HepG2 (cell line): Measurements from ENCODE around the gene PFDN1. TPM values are rescaled to one million over a fixed set of nuclear protein-coding genes. Genes with fewer than 3 reads are reported as not detected.

Experiments used
- ATAC-seq: fragments of 200-7000 bp; cut with Tn5 transposase; 3 replicates; pipeline ENCODE4 v1.9.1; 2020; ENCODE audit warnings: mild to moderate bottlenecking, moderate library complexity
- BruUV-seq: library from RNA; stranded (reverse); fragments of 400-500 nt; replicated peaks from 2 replicates; lab custom pipeline; 2021; lab: Mats Ljungman, UMichigan
- CTCF ChIA-PET: fragments of 300-600 bp; formaldehyde crosslinking; extraction: SDS; loops from one replicate; lab custom pipeline; 2021; ENCODE audit warnings: low total read pairs, inconsistent platforms, low intra/inter-chr PET ratio; lab: Yijun Ruan, JAX
- POLR2A ChIA-PET: fragments of 350-600 bp; sonication (Branson Sonifier 250); formaldehyde crosslinking; loops from one replicate; lab custom pipeline; 2020; ENCODE audit warnings: antibody characterized with exemption, inconsistent platforms; lab: Yijun Ruan, JAX
- DNase-seq: peaks from one replicate; pipeline ENCODE4 v3.0.0-alpha.2; 2015; ENCODE audit warnings: low spot score
- FAIRE-seq: peaks from 3 replicates; lab custom pipeline; 2011; peaks lifted over from hg19 to GRCh38; lab: Jason Lieb, UNC
- H2AFZ ChIP-seq: one replicate; pipeline ENCODE4 v1.6.1; 2011; ENCODE audit warnings: low read length, inconsistent platforms
- H3K27ac ChIP-seq: fragments of 300-600 bp; 3 replicates; pipeline ENCODE4 v1.8.0; 2011; ENCODE audit warnings: mixed run types, mild to moderate bottlenecking, mixed read lengths, low read length, inconsistent platforms; ENCODE audit not compliant: insufficient read depth; ENCODE audit errors: extremely low read length
- H3K27me3 ChIP-seq, 2 experiments: fragments of 200-600 bp in 1 of 2; 2 replicates in 1 of 2; 3 replicates in 1 of 2; pipeline versions ENCODE4 v1.6.0 to v1.8.0; 2011; ENCODE audit warnings: low read length in 2 of 2, mild to moderate bottlenecking in 2 of 2, moderate library complexity in 2 of 2, inconsistent platforms in 1 of 2; ENCODE audit not compliant: insufficient read depth in 2 of 2, control insufficient read depth in 1 of 2
- H3K36me3 ChIP-seq, 2 experiments: fragments of 200-600 bp in 1 of 2; replicated peaks in 1 of 2; 2 replicates in 1 of 2; 3 replicates in 1 of 2; pipeline versions ENCODE4 v1.5.1 to v1.8.0; 2011; ENCODE audit warnings: low read length in 2 of 2, inconsistent platforms in 1 of 2; ENCODE audit not compliant: insufficient read depth in 2 of 2, control insufficient read depth in 1 of 2
- H3K4me1 ChIP-seq: 2 replicates; pipeline ENCODE4 v1.5.1; 2012; ENCODE audit warnings: low read length, inconsistent platforms; ENCODE audit not compliant: insufficient read depth
- H3K4me2 ChIP-seq: 2 replicates; pipeline ENCODE4 v1.6.0; 2011; ENCODE audit warnings: low read depth, low read length, inconsistent platforms
- H3K4me3 ChIP-seq, 3 experiments: fragments of 200-600 bp in 1 of 3; sonication (generic), shearing (Covaris generic) in 1 of 3; replicated peaks in 1 of 3; 2 replicates each; pipeline ENCODE4 v1.5.1; 2011 to 2016; ENCODE audit warnings: low read length in 3 of 3, inconsistent platforms in 2 of 3, low read depth in 2 of 3, mild to moderate bottlenecking in 2 of 3, control low read depth in 1 of 3, mixed read lengths in 1 of 3; ENCODE audit not compliant: insufficient read depth in 1 of 3
- H3K79me2 ChIP-seq: one replicate; pipeline ENCODE4 v1.6.1; 2011; ENCODE audit warnings: low read length, inconsistent platforms; ENCODE audit not compliant: insufficient read depth
- H3K9ac ChIP-seq: 2 replicates; pipeline ENCODE4 v1.6.0; 2011; ENCODE audit warnings: mild to moderate bottlenecking, low read depth, low read length, inconsistent platforms; ENCODE audit not compliant: insufficient read depth
- H3K9me3 ChIP-seq: 2 replicates; pipeline ENCODE4 v1.5.1; 2012; ENCODE audit warnings: mild to moderate bottlenecking, low read length
- H4K20me1 ChIP-seq: 2 replicates; pipeline ENCODE4 v1.6.0; 2011; ENCODE audit warnings: inconsistent platforms, mild to moderate bottlenecking, low read length, moderate library complexity; ENCODE audit not compliant: insufficient read depth
- BCLAF1 ChIP-seq: fragments of 450-650 bp; IDR thresholded peaks from 2 replicates; pipeline ENCODE4 v1.6.1; 2017; ENCODE audit warnings: mild to moderate bottlenecking
- CBX2 ChIP-seq, 2 experiments: fragments of 200-600 bp in 1 of 2; sonication (generic); formaldehyde crosslinking in 1 of 2; IDR thresholded peaks; 2 replicates each; pipeline versions ENCODE4 v1.7.0 to v1.8.1; 2018 to 2022; ENCODE audit warnings: low read depth in 2 of 2, low read length in 1 of 2, mild to moderate bottlenecking in 1 of 2, missing genetic modification reagents in 1 of 2
- MAZ ChIP-seq, 2 experiments: sonication (generic) in 1 of 2; formaldehyde crosslinking in 1 of 2; IDR thresholded peaks; 2 replicates each; pipeline versions ENCODE4 v1.5.0 to v1.6.1; 2012 to 2020; ENCODE audit warnings: low read depth in 2 of 2, mild to moderate bottlenecking in 2 of 2, borderline replicate concordance in 1 of 2, improper control_type of control experiment in 1 of 2, low read length in 1 of 2, missing genetic modification reagents in 1 of 2, moderate library complexity in 1 of 2
- NONO ChIP-seq, 2 experiments: fragments of 450-650 bp in 1 of 2; sonication (generic) in 1 of 2; formaldehyde crosslinking in 1 of 2; IDR thresholded peaks in 1 of 2; conservative IDR thresholded peaks in 1 of 2; 2 replicates each; pipeline versions ENCODE4 v1.6.1 to v1.8.0; 2017 to 2022; ENCODE audit warnings: mild to moderate bottlenecking in 1 of 2, missing genetic modification reagents in 1 of 2, moderate library complexity in 1 of 2
- RORA ChIP-seq: sonication (generic); formaldehyde crosslinking; IDR thresholded peaks from 2 replicates; pipeline ENCODE4 v1.5.0; 2020; ENCODE audit warnings: mild to moderate bottlenecking, missing genetic modification reagents, moderate library complexity
- SMC3 ChIP-seq: IDR thresholded peaks from 2 replicates; pipeline ENCODE4 v1.6.1; 2011; ENCODE audit warnings: low read length, improper control_type of control experiment
- THAP11 ChIP-seq: IDR thresholded peaks from 2 replicates; pipeline ENCODE4 v1.6.1; 2016; ENCODE audit warnings: missing biosample characterization, missing genetic modification reagents
- ZNF704 ChIP-seq: sonication (generic); formaldehyde crosslinking; IDR thresholded peaks from 2 replicates; pipeline ENCODE4 v1.8.1; 2023; ENCODE audit warnings: mild to moderate bottlenecking, inconsistent platforms, moderate library complexity, missing genetic modification reagents, borderline replicate concordance
- ZSCAN9 ChIP-seq: IDR thresholded peaks from 2 replicates; pipeline ENCODE4 v1.6.1; 2016; ENCODE audit warnings: borderline replicate concordance
- WGBS: methylation state at CpG from one replicate; pipeline ENCODE4 v1.1.6; 2017; ENCODE audit warnings: low lambda C conversion rate; 5-methylcytosine and 5-hydroxymethylcytosine counted together
- in situ Hi-C: cut with HindIII; loops from 2 replicates; pipeline ENCODE4 v1.10.0; 2017; ENCODE audit warnings: low pct_unique_long_range_greater_than_20kb; ENCODE audit not compliant: extremely low pct_ligation_motif_present
- intact Hi-C: fragments of 100-400 bp; cut with micrococcal nuclease; formaldehyde crosslinking; loops from one replicate; pipeline ENCODE4 v1.10.0; 2022; ENCODE audit not compliant: unreplicated experiment
- polyA plus RNA-seq, 8 experiments: library from polyadenylated mRNA; depleted of rRNA in 3 of 8; stranded (reverse) in 7 of 8; unstranded in 1 of 8; fragments of >200 nt; fragmentation: Illumina TruSeq in 4 of 8; extraction: Trizol in 4 of 8; gene quantifications; 2 replicates each; pipeline versions ENCODE4 v1.2.1 to v1.2.3, GENCODE V29; 2011 to 2016; ENCODE audit warnings: low read depth in 4 of 8, missing spikeins in 1 of 8, mixed read lengths in 1 of 8; ENCODE audit not compliant: insufficient read depth in 1 of 8
- total RNA-seq, 5 experiments: library from RNA; depleted of rRNA; stranded (reverse); fragments of >200 nt; fragmentation: Illumina TruSeq; extraction: Trizol; gene quantifications; 2 replicates each; pipeline ENCODE4 v1.2.3, GENCODE V29; 2016; ENCODE audit warnings: low read depth in 1 of 5
- TF ChIP-seq, protein P1 (sequence below): sonication (generic); formaldehyde crosslinking; IDR thresholded peaks from 2 replicates; pipeline ENCODE4 v1.4.0; 2020; ENCODE audit warnings: missing genetic modification reagents
- TF ChIP-seq, protein P2 (sequence below): sonication (generic); formaldehyde crosslinking; IDR thresholded peaks from 2 replicates; pipeline ENCODE4 v1.5.0; 2020; ENCODE audit warnings: mild to moderate bottlenecking, missing genetic modification reagents, moderate library complexity

PFDN1 gene
- total and polyA plus RNA-seq, 2 of the 13 experiments (the other 11 are each of a cell fraction or from before 2014, with no cell fraction given) = 67.2 to 70.8 TPM

DNA sequence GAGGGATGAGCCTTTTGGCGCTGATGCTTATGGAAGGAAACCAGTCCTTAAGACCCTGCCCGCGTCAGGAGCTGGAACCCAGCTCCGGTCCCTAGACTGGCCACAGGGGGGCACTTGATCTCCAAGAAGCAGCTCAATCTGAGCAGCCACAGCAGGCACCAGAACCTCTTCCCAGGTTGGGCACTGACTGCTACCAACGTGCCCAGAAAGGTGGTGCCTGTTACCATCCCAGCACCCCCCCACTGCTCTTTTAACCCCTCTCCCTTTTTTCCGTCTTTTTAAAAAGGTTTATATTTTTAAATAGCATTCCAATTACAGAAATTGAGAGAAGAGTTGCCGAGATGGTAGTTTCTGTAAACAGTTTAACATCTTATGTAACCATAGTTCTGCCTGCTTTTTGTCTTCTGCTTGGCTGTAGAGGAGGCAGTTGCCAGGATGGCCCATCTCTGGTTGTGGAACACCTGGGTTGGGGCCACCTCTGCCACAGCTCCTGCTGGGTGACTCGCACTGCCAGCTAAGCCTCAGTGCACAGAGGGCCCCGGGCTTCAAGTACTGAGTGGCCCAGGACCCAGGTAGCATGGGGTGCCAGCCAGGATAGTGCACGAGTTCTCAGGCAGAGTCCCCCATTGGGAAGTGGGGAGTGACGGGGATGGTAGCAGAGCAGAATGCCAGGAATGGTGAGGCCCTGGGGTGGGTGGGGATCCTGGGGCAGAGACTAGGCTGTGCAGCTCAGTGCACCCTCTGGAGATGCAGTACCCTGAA lies 62.8 kb downstream of the PFDN1 start:
- in situ Hi-C loops = loop anchor here (5.0 kb wide), 1 partner anchor 122 kb away; the partner anchor contains the start of gene SLC4A9
- POLR2A ChIA-PET = interaction anchor here (0.7 to 1.5 kb wide), 8 partner anchors 16 to 119 kb away, joined by 3 to 8 read pairs (median 4); partner anchors contain the start of genes CYSTM1 and HBEGF
- 0 out of 2 replicates have a peak overlapping the region, but pooled peaks have one; percentile 67 for H3K4me2 ChIP-seq
- no peaks in the 10 kb centered on the region for H3K27me3 ChIP-seq
- CTCF ChIA-PET = interaction anchor here (1.3 to 1.4 kb wide), 3 partner anchors 112 to 119 kb away, joined by 3 to 7 read pairs (median 3); no protein-coding TSS in a partner anchor
- intact Hi-C loops = no loop called here
- H3K36me3 ChIP-seq = peaks cover 3 to 15% of the 10 kb centered on the region in 2 experiments; a peak in 4 of 5 replicates
- no peaks in the 10 kb centered on the region for H4K20me1 ChIP-seq
- H3K9ac ChIP-seq = no peak overlapping the region
- H3K4me3 ChIP-seq = no peak overlapping the region
- H2AFZ ChIP-seq = no peak overlapping the region
- FAIRE-seq (peak; percentile 64), ATAC-seq (peak; percentile 54), DNase-seq (peak; percentile 43)
- no peaks in the 10 kb centered on the region for H3K9me3 ChIP-seq
- no TSS peak for BruUV-seq
- no peak overlapping the region for H3K27ac ChIP-seq
- H3K79me2 ChIP-seq = no peaks in the 10 kb centered on the region
- WGBS = 79% methylated on average over 6 of the region's 11 CpGs
- peaks cover 39% of the 10 kb centered on the region for H3K4me1 ChIP-seq
- no peak for TF ChIP-seq THAP11 (CRISPR knock-in tag)
- TF ChIP-seq, protein P1, sequence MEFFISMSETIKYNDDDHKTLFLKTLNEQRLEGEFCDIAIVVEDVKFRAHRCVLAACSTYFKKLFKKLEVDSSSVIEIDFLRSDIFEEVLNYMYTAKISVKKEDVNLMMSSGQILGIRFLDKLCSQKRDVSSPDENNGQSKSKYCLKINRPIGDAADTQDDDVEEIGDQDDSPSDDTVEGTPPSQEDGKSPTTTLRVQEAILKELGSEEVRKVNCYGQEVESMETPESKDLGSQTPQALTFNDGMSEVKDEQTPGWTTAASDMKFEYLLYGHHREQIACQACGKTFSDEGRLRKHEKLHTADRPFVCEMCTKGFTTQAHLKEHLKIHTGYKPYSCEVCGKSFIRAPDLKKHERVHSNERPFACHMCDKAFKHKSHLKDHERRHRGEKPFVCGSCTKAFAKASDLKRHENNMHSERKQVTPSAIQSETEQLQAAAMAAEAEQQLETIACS = no peak
- TF ChIP-seq MAZ (IDR thresholded peaks at IDR 0.05; ENCODE audit: borderline replicate concordance, low read depth, low read length) = no peak
- TF ChIP-seq MAZ (CRISPR knock-in tag; IDR thresholded peaks at IDR 0.05; ENCODE audit: low read depth) = no peak
- TF ChIP-seq, protein P2, sequence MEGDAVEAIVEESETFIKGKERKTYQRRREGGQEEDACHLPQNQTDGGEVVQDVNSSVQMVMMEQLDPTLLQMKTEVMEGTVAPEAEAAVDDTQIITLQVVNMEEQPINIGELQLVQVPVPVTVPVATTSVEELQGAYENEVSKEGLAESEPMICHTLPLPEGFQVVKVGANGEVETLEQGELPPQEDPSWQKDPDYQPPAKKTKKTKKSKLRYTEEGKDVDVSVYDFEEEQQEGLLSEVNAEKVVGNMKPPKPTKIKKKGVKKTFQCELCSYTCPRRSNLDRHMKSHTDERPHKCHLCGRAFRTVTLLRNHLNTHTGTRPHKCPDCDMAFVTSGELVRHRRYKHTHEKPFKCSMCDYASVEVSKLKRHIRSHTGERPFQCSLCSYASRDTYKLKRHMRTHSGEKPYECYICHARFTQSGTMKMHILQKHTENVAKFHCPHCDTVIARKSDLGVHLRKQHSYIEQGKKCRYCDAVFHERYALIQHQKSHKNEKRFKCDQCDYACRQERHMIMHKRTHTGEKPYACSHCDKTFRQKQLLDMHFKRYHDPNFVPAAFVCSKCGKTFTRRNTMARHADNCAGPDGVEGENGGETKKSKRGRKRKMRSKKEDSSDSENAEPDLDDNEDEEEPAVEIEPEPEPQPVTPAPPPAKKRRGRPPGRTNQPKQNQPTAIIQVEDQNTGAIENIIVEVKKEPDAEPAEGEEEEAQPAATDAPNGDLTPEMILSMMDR (CRISPR knock-in tag) = peak; percentile 74
- TF ChIP-seq BCLAF1 = no peak
- TF ChIP-seq CBX2 (IDR thresholded peaks at IDR 0.05; ENCODE audit: low read depth, low read length) = no peak
- TF ChIP-seq CBX2 (CRISPR knock-in tag; IDR thresholded peaks at IDR 0.05; ENCODE audit: low read depth) = no peak
- no peak for TF ChIP-seq RORA (CRISPR knock-in tag)
- TF ChIP-seq SMC3 = peak; percentile 30
- no peak for TF ChIP-seq ZNF704 (CRISPR knock-in tag)
- TF ChIP-seq ZSCAN9 (CRISPR knock-in tag) = no peak
- no peak for TF ChIP-seq NONO (IDR thresholded peaks at IDR 0.05)
- TF ChIP-seq NONO (CRISPR knock-in tag; conservative IDR thresholded peaks at IDR 0.05) = no peak
